ENCODE data around the gene CACNA1C.

Gene CACNA1C

GRCh38 chr12:2187195-2187945, 134.6 kb downstream of the CACNA1C start:
- no peak for TF ChIP-seq CTCF (IDR thresholded peaks at IDR 0.05; ENCODE audit: low read depth, low read length)
- H3K9me3 ChIP-seq, result no peaks in the 10 kb centered on the region
- no peaks in the 10 kb centered on the region for H3K27me3 ChIP-seq
- no peaks in the 10 kb centered on the region for H3K4me1 ChIP-seq
- H3K36me3 ChIP-seq, result no peaks in the 10 kb centered on the region
- H3K4me3 ChIP-seq (ENCODE audit: low read depth, low read length), result no peak overlapping the region
- DNase-seq, result no peak

DNA sequence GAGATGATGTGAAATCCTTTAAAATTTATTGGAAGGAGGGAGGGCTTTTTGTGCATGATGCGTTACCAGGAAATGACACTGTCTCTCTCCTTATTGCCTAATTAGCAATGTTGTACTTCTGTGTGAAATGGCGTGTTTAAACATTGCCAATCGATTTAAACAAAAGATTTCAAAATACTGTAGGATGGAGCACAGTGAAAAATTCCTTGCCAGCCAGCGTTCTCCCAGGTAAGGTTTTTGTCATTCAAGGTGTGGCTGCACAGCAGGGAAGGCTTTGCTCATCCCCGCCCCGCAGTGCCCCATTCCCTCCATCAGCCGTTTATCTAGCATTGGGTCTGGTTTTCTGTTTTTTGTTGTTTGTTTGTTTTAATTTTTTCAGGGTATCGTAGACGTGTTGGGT, 137.3 kb downstream of the CACNA1C start:
- H3K36me3 ChIP-seq, result no peaks in the 10 kb centered on the region
- H3K4me1 ChIP-seq, result no peaks in the 10 kb centered on the region
- no peak for TF ChIP-seq CTCF (IDR thresholded peaks at IDR 0.05; ENCODE audit: low read depth, low read length)
- no peak overlapping the region for H3K4me3 ChIP-seq (ENCODE audit: low read depth, low read length)
- no peaks in the 10 kb centered on the region for H3K27me3 ChIP-seq
- H3K9me3 ChIP-seq, result no peaks in the 10 kb centered on the region
- no peak for DNase-seq

GRCh38 chr12:2190896-2191533, 138.2 kb downstream of the CACNA1C start:
- no peaks in the 10 kb centered on the region for H3K36me3 ChIP-seq
- no peak for DNase-seq
- no peak for TF ChIP-seq CTCF (IDR thresholded peaks at IDR 0.05; ENCODE audit: low read depth, low read length)

DNA sequence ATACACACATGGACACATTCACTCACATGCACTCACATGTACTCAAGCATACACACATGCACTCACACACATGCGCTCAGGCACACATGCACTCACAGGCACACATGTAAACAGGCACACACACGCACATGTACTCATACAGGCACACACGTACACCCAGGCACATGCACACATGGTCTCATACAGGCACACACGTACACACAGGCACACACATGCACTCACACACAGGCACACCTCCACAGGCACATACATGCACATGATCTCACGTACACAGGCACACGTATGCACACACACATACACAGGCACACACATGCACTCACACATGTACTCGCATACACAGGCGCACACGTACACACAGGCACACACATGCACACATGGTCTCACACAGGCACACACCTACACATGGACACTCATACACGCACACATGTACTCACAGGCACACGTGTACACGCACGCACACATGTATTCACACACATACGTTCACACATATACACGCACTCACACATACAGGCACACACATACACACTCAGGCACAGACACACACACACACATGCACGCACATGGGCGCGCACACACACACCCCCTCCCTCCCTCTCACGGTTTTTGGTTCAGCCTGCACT, 138.9 kb downstream of the CACNA1C start:
- no peak for DNase-seq
- no peaks in the 10 kb centered on the region for H3K9me3 ChIP-seq

More at GRCh38 chr12:2190896-2191533, 138.2 kb downstream of the CACNA1C start:
- H3K27me3 ChIP-seq, result no peaks in the 10 kb centered on the region; the same call in none of the 2 replicates
- H3K4me3 ChIP-seq (ENCODE audit: low read depth, low read length), result no peak overlapping the region
- no peaks in the 10 kb centered on the region for H3K9me3 ChIP-seq
- no peaks in the 10 kb centered on the region for H3K4me1 ChIP-seq

GRCh38 chr12:2192231-2192630, 139.4 kb downstream of the CACNA1C start:
- H3K36me3 ChIP-seq, result no peaks in the 10 kb centered on the region
- DNase-seq, result no peak
- no peak overlapping the region for H3K4me3 ChIP-seq (ENCODE audit: low read depth, low read length)
- TF ChIP-seq CTCF (IDR thresholded peaks at IDR 0.05; ENCODE audit: low read depth, low read length), result no peak
- H3K9me3 ChIP-seq, result no peaks in the 10 kb centered on the region
- peaks cover 5% of the 10 kb centered on the region for H3K27me3 ChIP-seq
- no peaks in the 10 kb centered on the region for H3K4me1 ChIP-seq

More for the DNA sequence above, 138.9 kb downstream of the CACNA1C start:
- Histone ChIP-seq H3K4me3 (ENCODE audit: low read depth, low read length) (no peak overlapping the region), H3K4me1 (no peaks in the 10 kb centered on the region), H3K27me3 (no peaks in the 10 kb centered on the region; the same call in none of the 2 replicates), H3K36me3 (no peaks in the 10 kb centered on the region)
- TF ChIP-seq CTCF (IDR thresholded peaks at IDR 0.05; ENCODE audit: low read depth, low read length), result no peak
